Measurements from ENCODE around the gene PSMD11.
A peak's percentile ranks its signal among the peaks of the same experiment; 100 is the strongest.

DNA sequence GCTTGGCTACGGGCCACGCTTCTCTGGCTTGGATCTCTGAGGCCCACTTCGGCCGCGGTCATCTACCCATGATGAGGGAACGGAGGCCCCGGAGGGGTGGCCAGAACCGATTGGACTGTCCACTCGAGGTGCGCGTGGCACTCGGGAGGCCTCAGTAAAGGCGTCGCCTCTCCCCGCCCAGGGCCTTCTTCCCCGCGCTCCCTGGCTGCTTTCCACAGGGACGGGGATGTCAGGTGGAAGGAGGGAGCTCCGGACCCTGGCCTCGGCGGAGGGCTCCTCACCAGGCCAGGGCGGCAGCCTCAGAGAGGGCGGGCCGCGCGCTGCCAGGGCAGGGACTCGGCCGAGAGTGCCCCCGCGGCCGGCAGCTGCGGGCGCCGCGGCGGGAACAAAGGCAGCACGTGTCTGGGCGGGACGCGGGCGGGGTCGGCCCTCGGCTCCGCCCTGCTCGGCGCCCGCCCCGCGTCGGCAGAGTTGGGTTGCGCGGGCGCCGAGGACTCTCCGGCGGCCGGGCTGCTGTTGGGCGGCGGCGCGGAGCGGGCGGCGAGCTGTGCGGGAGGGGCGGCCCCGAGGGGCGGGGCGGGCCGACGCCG is 41.9 kb downstream of the PSMD11 start:
- TF ChIP-seq EP300 (IDR thresholded peaks at IDR 0.05) (peak in 1 of 2 donors; percentile 22), POLR2A (IDR thresholded peaks at IDR 0.05) (peak in 1 of 2 donors; percentile 39)
- TF ChIP-seq, protein P1, sequence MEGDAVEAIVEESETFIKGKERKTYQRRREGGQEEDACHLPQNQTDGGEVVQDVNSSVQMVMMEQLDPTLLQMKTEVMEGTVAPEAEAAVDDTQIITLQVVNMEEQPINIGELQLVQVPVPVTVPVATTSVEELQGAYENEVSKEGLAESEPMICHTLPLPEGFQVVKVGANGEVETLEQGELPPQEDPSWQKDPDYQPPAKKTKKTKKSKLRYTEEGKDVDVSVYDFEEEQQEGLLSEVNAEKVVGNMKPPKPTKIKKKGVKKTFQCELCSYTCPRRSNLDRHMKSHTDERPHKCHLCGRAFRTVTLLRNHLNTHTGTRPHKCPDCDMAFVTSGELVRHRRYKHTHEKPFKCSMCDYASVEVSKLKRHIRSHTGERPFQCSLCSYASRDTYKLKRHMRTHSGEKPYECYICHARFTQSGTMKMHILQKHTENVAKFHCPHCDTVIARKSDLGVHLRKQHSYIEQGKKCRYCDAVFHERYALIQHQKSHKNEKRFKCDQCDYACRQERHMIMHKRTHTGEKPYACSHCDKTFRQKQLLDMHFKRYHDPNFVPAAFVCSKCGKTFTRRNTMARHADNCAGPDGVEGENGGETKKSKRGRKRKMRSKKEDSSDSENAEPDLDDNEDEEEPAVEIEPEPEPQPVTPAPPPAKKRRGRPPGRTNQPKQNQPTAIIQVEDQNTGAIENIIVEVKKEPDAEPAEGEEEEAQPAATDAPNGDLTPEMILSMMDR (IDR thresholded peaks at IDR 0.05): peak in 1 of 5 experiments; percentile 9
